Lower lobe of right lung (tissue), 2 donors: ENCODE data around the gene OSTF1. TPM values are rescaled to one million over a fixed set of nuclear protein-coding genes. Genes with fewer than 3 reads are reported as not detected.

Experiments
- ATAC-seq, 2 donors: fragments of 200-7000 bp; cut with Tn5 transposase; one replicate each; pipeline ENCODE4 v1.9.1; 2020 to 2022; ENCODE audit warnings: mild to moderate bottlenecking in 2 of 2, moderate library complexity in 2 of 2
- DNase-seq: peaks from one replicate; pipeline ENCODE4 v3.0.0-alpha.2; 2020
- H3K27ac ChIP-seq: fragments of 200-600 bp; one replicate; pipeline ENCODE4 v1.8.0; 2022
- H3K27me3 ChIP-seq: fragments of 200-600 bp; one replicate; pipeline ENCODE4 v1.8.0; 2022; ENCODE audit warnings: low read depth
- H3K36me3 ChIP-seq: fragments of 200-600 bp; one replicate; pipeline ENCODE4 v1.8.0; 2022; ENCODE audit warnings: mild to moderate bottlenecking
- H3K4me1 ChIP-seq: fragments of 200-600 bp; one replicate; pipeline ENCODE4 v1.8.0; 2022
- H3K4me3 ChIP-seq: fragments of 200-600 bp; one replicate; pipeline ENCODE4 v1.8.0; 2022; ENCODE audit warnings: mild to moderate bottlenecking
- H3K9me3 ChIP-seq: fragments of 200-600 bp; one replicate; pipeline ENCODE4 v1.8.0; 2022
- CTCF ChIP-seq: fragments of 200-600 bp; IDR thresholded peaks from one replicate; pipeline ENCODE4 v1.8.0; 2022; ENCODE audit warnings: antibody characterized with exemption, mild to moderate bottlenecking
- intact Hi-C: fragments of 100-400 bp; cut with DNase I; formaldehyde crosslinking; loops from one replicate; pipeline ENCODE4 v1.11.0; 2022
- total RNA-seq: library from RNA; stranded (reverse); fragmentation: NEBNext Ultra II Directional; extraction: Animal tissue kit (Norgen Biotek cat#: 25700); gene quantifications from one replicate; pipeline ENCODE4 v1.2.1, GENCODE V29; 2021
- donor health status: DM: no; HTN: yes; CAD: no; lungs with severe emphysema.

OSTF1 gene
- total RNA-seq, 1 donor from 2014 or later: 91.2 TPM

DNA sequence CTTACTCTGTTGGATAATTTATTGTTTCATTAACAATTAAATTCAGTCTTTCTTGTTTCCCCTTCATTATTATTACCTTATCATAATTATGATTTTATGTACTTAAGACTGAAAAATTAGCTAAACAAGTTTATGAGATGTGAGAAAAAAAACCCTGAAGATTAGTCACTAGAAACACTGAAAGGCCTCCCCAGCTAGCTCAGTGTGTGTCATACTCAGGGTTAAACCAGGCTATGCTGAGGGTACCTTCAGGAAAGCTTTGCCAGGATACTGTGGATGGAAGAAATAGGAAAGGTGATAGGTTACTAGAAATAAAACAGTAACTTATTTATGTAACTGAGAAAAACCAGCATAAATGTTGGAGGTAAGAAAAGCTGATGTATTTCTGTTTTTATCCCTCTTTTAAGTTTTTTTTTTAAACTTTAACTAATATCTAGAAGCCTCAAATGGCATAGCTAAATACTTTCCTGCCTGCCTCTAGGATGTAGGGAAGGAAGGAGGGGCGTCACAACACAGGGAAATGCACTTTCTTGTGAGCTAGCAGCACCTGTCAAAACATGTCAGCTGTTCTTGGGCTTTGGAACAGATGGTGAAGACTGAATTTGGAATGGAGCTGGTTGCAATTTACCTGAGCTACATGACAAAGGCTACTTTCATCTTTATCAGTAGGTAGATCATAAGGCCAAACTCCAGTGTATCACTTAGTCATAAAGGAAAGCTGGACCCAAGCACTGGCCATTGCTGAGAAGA lies 24.6 kb upstream of the OSTF1 start:
- no peak for ATAC-seq
- DNase-seq: no peak
- Histone ChIP-seq H3K27ac (no peak overlapping the region), H3K4me1 (no peaks in the 10 kb centered on the region), H3K9me3 (no peaks in the 10 kb centered on the region), H3K4me3 (no peak overlapping the region), H3K36me3 (peaks cover 59% of the 10 kb centered on the region), H3K27me3 (no peaks in the 10 kb centered on the region)
- no peak for TF ChIP-seq CTCF
- intact Hi-C loops: no loop called here

DNA sequence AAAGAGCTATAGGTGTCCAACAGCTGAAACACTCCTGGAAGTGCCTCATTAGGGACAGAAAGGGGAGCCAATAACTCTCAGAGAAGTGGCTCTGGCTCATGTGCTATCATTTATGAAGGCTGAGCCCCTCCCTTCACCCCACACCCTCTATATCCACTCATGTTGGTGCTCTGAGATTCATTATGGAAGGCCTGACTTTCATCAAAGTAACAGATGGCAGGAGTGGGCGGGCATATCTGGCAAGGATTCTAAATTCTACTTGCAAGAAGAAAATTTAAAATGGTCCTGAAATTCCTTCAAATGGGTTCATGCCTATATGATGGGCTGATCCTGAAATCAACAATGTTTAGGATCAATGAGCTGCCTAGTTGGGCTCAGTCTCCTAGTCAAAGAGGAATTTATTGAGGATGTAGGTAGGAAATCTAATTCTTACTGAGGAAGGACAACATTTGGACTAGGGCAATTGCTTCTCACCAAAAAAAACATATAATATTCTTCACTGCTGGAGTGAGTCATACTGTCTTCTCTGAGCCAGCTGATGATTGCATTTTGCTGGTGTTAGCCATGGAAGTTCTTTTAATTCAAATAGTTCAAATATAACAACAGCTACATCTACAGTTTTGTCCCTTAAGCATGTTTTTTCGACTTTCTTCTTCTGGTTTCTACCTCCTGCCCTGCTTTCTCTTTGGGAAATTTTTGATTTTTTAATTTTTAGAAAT lies 23.8 kb upstream of the OSTF1 start:
- Histone ChIP-seq H3K4me3 (no peak overlapping the region), H3K27me3 (no peaks in the 10 kb centered on the region), H3K36me3 (peaks cover 62% of the 10 kb centered on the region), H3K9me3 (no peaks in the 10 kb centered on the region), H3K4me1 (no peaks in the 10 kb centered on the region), H3K27ac (no peak overlapping the region)
- no peak for TF ChIP-seq CTCF
- no peak for ATAC-seq
- intact Hi-C loops: no loop called here
- DNase-seq: no peak

- intact Hi-C loops: no loop called here
- Histone ChIP-seq H3K27ac (no peak overlapping the region), H3K4me3 (no peak overlapping the region), H3K27me3 (no peaks in the 10 kb centered on the region), H3K36me3 (peaks cover 62% of the 10 kb centered on the region), H3K9me3 (no peaks in the 10 kb centered on the region), H3K4me1 (no peaks in the 10 kb centered on the region)
- DNase-seq (no peak), ATAC-seq (no peak)
- no peak for TF ChIP-seq CTCF
Observed at GRCh38 chr9:75065510-75065909, 22.8 kb upstream of the OSTF1 start.

DNA sequence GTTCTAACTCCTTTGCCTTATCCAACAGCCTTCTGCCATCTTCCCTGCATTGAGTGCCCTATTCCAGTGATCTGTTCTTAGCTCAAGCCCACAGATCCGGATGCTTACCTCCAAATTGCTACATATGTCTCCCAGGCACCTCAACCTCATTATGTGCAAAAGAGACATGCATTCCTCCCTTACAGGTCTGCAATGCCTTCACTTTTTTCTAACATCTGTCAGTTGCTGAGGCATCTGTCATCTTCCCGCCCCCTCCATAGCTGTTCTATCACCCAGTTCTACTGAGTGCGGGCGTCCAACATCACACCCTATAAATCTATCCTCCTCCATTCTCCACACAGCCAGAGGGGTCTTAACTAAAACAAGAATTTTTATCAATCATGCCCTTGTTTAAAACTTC lies 20.4 kb upstream of the OSTF1 start:
- DNase-seq (no peak), ATAC-seq (no peak)
- no peaks in the 10 kb centered on the region for H3K4me1 ChIP-seq
- no peaks in the 10 kb centered on the region for H3K9me3 ChIP-seq
- no peaks in the 10 kb centered on the region for H3K27me3 ChIP-seq
- H3K4me3 ChIP-seq: no peak overlapping the region
- TF ChIP-seq CTCF: no peak
- intact Hi-C loops: no loop called here
- H3K36me3 ChIP-seq: peaks cover 56% of the 10 kb centered on the region
- no peak overlapping the region for H3K27ac ChIP-seq

- Histone ChIP-seq H3K9me3 (no peaks in the 10 kb centered on the region), H3K4me1 (no peaks in the 10 kb centered on the region), H3K27me3 (no peaks in the 10 kb centered on the region), H3K27ac (no peak overlapping the region), H3K36me3 (peaks cover 50% of the 10 kb centered on the region), H3K4me3 (no peak overlapping the region)
- TF ChIP-seq CTCF: no peak
- DNase-seq: no peak
- ATAC-seq: no peak
- intact Hi-C loops: no loop called here
Observed at GRCh38 chr9:75069171-75069570, 19.1 kb upstream of the OSTF1 start.
